Activated CD8-positive, alpha-beta memory T cell treated with anti-CD3 and anti-CD28 coated beads, Interleukin-2, amount 50 U/mL, for 48 hours (primary cell): ENCODE results near the gene HES7.

Experiments used
- DNase-seq: peaks from one replicate; pipeline ENCODE4 v3.0.0-alpha.2; 2020

Gene HES7

GRCh38 chr17:8155231-8155995 is 31.5 kb upstream of the HES7 start:
- no peak for DNase-seq

GRCh38 chr17:8154608-8155155 is 30.8 kb upstream of the HES7 start:
- no peak for DNase-seq

DNA sequence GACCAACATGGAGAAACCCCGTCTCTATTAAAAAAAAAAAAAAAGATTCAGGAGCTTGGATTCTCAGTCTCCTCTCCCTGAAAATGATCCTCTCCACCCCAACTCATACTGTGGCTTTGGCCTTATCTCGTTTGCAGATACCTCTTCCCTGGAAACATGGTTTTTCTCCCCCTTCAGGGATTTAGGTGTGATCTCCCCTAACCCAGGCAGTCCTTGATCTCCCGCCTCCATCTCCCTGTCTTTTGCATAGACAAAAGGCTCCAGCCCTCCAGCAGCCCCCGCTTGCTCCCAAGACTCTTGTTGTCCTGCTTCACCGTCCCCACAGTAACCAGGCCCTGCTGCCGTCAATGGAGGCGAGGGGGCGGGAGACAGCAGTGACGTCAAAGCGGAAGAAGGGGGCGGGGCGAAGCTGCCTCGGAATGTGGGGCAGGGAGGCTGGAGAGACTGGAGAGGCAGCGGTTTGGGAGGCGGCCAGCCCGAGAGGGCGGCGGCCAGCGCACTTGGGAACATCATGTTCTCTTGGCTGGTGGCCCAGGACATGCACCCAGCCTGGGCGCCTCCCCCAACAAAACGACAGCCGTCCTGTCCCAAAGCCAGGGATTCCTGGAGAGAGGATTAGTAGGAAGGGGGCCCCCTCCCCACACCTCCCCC is 30.2 kb upstream of the HES7 start:
- DNase-seq: peak; percentile 95

DNA sequence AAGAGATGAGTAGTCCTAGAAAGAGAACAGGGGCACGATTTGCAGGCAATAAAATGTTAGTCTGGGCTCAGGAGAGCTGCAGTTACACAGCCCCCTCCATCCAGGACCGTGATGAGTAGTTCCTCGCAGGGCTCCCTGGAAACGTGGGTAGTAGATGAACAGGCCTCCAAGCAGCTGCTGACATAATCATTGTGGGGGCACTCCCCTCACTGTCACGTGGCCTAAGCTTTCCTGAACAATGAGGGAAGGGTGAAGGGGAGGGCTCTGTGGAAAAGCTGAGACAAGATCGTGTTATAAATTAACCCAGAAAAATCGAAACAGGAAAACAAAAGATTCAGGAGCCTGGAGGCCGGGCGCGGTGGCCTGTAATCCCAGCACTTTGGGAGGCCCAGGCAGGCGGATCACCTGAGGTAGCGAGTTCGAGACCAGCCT is 29.6 kb upstream of the HES7 start:
- peak; percentile 72 for DNase-seq

- DNase-seq: no peak
Measured at GRCh38 chr17:8153031-8153451, 29.1 kb upstream of the HES7 start.

DNA sequence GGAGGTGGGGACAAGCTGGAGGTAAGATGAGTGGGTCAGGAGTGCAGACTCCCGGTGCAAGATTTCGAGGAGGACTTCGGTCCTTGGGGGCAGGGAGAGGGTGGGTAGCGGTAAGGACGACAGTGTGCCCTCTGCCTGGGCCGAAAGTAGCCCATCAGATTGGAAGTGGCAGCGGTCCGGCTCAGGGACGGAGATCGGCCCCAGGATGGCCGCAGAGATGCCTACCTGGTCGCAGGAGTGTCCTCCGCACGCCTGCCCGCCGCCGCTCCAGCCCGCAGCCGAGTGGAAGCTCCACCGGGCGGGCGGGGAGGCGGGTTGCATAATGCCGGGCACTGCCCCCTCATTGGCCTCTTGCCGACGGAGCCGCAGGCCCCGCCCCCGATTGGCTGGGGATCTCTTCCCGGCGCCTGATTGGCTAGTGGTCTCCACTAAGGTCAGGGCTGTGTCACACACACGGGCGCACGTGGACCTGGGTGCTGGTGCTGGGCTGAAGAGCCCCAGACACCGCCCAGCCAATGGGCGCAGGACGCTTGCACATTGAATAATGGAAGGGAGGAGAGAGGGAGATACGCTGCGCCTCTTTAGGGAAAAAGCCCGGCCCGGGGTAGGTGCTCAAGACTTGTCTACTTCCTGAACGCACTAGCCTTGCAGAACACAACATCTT is 28.3 kb upstream of the HES7 start, which contains the start of gene PER1:
Gene PER1, minus strand, starts transcription at position 293 of the 664 bp plus-strand sequence. CDS start 1,698 bp downstream, outside the sequence.
- DNase-seq: peak; percentile 92

DNA sequence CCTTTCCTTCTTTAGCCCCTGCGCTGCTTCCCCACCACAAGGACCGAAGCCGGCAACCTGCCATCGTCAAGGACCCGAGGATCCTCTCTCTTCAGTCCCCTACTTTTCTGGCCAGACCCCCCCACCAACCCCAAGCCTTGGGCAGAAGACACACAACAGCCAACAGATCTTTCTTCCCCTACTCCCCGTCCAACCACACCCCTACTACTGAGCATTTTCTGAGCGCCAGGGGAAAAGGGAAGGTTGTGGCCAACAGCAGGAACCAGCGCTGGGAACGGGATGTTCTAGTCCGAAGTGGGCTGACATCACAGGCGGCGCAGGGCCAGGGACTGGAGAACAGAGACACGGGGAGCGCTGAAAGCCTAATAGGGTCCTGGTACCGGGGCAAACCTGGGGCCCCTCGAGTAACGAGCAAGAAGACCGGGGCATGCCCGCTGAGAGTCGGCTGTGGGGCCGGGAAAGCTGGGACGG is 27.8 kb upstream of the HES7 start:
- peak; percentile 78 for DNase-seq

GRCh38 chr17:8151120-8151640 is 27.3 kb upstream of the HES7 start:
- peak; percentile 93 for DNase-seq

GRCh38 chr17:8150194-8151119 is 26.6 kb upstream of the HES7 start:
- no peak for DNase-seq

GRCh38 chr17:8149419-8150193 is 25.7 kb upstream of the HES7 start:
- no peak for DNase-seq

DNA sequence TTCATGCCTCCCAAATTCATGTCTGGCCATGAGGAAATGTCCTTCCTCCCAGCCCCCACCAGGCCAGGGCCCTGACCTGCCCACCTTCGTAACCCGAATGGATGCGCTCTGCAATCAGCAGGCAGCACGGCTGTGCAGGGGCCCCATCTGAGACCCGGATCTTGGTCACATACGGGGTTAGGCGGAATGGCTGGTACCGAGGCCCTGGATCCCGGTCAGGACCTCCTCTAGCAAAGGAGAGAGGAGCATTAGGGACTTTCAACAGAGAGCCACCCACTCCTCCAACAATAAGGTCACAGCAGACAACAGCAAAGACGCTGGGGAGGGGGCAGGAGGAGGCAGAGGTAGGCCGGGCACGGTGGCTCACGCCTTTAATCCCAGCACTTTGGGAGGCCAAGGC is 24.7 kb upstream of the HES7 start:
- no peak for DNase-seq

DNA sequence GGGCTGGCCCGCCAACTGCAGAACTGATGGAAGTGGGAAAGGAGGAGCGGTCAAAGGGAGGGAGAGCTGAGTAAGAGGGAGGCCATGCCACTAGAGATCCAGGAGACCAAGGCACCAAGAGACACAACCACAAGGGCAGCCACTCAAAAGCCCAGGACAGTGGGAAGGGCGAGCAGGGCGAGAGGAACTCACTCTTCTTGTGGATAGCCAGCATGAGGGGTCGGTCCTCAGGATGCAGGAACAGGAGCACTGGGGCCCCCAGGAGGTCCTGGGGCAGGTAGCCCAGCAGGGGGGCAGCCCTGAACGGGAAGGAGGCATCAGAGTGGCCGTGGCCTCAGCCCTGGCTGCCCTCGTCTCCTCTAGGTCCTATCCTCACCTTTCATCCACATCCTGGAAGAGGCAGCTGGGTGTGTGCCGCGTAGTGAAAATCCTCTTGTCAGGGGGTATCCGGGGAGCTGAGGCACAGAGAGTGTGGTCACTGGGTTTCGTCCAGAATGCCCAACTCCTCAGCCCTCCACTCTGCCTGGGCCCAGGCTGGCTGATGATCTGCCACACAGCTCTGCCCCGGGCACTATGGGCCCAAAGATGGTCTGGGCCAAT is 24.0 kb upstream of the HES7 start:
- DNase-seq: no peak

- DNase-seq: no peak
Measured at GRCh38 chr17:8147141-8147804, 23.4 kb upstream of the HES7 start.

DNA sequence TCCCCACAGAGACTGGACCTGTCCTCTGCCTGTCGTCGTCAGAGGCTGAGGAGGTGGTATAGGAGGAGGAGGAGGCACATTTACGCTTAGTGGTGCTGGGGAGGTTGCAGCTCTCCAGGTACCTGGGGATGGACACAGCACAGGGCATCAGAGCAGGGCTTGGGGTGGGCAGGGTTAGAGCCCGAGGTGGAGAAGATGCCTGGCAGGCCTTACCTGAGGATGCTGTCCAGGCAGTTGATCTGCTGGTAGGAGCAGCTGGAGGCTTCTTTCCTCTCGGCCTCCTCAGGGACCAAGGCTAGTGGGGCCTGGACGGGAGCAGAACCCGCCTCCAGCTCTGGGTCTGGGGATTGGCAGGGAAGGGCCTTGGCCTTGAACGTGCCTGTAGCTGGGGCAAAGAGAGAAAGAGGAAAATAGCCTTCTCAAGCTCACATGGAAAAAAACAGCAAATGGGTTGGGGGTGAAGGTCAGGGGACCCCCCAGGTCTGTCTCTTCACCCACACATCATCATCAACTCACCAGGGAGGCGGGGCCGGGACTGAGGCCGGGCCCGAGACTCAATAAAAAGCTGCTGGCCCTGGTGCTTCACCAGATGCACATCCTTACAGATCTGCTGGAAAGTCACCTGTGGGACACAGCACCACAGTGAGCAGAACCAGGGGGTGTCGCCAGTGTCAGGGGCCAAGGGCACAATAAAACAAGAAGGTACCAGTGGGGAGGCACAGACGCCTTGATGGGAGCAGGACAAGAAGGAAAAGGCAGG is 22.7 kb upstream of the HES7 start:
- no peak for DNase-seq

DNA sequence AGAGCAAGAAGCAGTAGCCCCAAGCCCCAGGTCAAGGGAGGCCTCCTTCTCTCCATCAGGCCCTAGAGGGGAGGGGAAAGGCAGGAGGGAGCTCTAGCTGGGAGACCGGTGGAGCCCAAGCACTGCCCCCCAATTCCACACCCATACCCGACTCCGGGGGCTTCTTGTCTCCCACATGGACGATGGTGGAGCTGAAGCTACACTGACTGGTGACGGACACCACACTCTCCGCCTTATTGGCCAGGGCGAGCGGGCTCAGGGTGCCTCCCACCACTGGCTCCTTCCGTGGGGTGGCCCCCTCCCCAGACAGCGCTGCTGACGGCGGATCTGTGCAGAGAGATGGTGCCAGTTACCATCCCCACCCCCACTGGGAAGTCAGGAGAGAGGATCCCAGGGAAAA is 21.9 kb upstream of the HES7 start:
- no peak for DNase-seq

GRCh38 chr17:8144401-8145231 is 20.7 kb upstream of the HES7 start:
- DNase-seq: no peak

DNA sequence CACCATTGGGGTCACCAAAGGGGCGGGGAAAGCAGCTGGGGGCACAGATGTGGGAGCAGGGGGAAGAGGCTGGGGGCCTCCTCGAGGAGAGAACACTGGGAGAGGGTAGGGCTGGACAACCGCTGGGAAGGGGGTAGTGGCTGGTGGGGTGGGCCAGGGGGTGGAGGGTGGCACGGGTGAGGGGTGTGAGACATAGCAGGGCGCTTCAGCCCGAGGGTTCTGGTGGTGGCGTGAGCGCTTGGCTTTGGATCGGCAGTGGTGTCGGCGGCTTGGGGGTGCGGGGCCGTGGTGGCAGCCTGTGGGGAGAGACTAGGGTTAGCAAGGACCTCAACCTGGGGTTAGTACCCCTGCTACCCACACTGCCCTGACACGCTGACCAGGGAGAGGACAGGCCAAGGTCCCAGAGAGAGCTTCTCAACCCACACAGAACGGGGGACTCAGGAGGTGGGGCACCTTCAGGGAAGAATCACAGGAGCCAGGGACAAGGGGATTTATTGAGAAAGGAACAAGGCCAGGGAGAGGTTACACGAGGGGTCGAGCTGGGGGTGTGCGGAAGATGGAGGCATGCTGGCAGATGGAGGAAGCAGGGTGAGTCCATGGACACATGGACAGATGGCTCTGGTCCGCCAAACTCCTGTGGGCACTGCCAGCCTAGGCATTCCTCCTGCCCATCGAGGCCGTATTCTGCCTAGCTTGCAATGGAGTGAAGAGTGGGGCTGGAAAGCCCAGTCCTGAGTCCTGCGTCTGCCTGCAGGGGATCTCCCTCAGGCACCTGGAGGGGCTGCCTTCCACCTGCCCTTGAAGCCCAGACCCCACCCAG is 19.9 kb upstream of the HES7 start:
- DNase-seq: no peak
